GF-D8 (cell line): Measurements from ENCODE around the gene AOC2.
"Not testable (repeated sequence)": the region's sequence is repeated elsewhere in the genome, so short reads cannot be mapped to it uniquely, and the experiment has no call there.

Experiments
- DNase-seq: peaks from one replicate; lab custom pipeline; 2025; lab: John Stamatoyannopoulos, UW

Gene AOC2

DNA sequence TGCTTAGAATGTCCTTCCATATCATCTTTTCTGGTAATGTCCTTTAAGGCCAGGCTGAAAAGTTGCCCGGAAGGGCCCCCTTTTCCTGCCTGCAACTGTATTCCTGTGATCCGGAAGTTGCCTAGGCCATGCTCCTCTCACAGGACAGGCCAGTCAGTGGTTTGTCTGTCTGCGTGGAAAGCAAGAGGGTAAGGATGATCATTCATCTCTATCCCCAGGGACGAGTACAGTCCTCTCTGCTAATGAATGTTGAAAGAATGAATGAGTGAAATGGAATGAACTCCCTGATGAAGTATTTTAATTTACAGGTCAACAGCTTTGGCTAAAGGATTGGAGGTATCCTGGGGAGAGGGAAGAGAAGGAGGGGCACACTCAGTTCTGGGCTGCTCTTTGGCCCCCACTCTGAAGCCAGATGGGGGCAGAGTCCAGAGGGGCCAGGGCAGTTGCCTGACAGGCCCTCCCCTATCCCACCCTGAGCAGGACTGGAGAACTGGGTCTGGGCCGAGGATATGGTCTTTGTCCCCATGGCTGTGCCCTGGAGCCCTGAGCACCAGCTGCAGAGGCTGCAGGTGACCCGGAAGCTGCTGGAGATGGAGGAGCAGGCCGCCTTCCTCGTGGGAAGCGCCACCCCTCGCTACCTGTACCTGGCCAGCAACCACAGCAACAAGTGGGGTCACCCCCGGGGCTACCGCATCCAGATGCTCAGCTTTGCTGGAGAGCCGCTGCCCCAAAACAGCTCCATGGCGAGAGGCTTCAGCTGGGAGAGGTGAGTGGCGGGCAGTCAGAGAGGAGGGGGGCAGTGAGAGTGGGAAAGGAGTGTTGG is 9.8 kb downstream of the AOC2 start:
- DNase-seq, result no peak

DNA sequence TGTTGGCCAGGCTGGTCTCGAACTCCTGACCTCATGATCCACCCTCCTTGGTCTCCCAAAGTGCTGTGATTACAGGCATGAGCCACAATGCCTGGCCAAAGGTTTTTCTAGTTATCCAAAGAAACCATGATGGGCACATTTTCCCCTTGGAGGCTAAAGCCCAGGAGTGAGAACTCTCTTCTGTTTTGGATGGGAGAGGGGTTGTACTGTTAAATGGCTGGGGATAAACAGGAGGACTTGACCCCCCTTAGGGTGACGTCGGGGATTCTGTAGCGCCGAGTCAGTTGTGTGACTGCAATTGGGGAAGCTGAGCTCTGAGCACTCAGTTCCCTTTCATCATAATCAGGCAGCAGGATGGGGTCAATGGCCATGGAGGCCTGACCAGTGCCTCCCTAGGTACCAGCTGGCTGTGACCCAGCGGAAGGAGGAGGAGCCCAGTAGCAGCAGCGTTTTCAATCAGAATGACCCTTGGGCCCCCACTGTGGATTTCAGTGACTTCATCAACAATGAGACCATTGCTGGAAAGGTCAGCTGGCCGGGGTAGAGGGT is 10.7 kb downstream of the AOC2 start:
- no peak for DNase-seq

DNA sequence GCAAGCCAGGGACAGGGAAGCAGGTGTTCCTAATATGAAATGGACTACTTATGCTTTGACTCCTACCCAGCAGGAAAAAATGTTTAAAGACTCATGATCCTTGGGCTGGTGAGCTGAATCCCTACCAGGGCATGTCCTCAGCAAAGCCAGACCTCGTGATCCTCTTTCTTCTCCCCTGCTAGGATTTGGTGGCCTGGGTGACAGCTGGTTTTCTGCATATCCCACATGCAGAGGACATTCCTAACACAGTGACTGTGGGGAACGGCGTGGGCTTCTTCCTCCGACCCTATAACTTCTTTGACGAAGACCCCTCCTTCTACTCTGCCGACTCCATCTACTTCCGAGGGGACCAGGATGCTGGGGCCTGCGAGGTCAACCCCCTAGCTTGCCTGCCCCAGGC is 11.7 kb downstream of the AOC2 start:
- not testable (repeated sequence) for DNase-seq

DNA sequence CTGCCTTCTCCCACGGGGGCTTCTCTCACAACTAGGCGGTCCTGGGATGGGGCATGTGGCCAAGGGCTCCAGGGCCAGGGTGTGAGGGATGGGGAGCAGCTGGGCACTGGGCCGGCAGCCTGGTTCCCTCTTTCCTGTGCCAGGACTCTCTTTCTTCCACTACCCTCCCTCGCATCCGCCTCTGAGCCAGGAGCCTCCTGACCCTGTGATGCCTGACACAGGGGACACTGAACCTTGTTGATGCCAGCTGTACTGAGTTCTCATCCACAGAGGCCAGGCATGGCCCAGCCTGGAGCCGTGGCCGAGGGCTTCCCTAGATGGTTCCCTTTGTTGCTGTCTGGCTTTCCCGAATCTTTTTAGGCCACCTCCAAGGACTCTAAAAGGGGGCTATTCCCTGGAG is 12.1 kb downstream of the AOC2 start:
- not testable (repeated sequence) for DNase-seq

DNA sequence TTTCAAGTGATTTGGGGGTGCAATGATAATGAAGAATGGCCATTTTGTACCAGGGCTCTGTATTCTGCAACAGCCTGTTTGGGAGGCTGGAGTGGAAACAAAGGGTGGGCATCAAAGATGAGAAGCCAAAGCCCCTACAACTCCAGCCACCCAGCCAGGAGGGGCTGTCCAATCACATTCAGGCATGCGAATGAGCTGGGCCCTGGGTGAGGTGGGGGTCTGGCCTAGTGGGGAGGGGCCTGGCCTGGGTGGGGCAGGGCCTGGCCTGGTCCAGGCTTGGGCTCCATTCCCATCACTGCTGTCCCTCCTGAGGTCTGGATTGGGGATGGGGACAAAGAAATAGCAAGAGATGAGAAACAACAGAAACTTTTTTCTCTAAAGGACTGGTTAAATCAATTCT is 13.0 kb downstream of the AOC2 start:
- no peak for DNase-seq

DNA sequence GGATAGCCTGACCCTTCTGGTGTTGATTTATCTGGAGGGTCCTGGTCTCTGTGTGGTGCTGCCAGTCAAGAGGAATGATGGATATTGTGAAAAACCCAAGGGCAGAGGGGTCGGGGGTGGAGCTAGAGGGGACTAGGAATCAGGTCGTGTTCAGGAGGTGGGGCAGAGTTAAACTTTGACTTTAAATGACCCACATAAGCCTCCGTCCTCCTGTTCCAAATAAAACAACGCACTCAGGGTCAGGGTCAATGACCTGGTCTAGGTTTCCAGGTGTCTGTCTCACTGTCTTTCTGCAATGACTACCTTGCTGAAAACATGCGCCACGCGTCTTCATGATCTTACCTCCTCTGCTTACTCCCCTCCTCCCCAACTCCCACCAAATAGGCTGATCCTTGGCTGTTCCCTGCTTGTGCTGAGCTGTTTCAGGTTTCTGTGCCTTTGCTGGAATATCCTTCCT is 21.3 kb downstream of the AOC2 start:
- no peak for DNase-seq

DNA sequence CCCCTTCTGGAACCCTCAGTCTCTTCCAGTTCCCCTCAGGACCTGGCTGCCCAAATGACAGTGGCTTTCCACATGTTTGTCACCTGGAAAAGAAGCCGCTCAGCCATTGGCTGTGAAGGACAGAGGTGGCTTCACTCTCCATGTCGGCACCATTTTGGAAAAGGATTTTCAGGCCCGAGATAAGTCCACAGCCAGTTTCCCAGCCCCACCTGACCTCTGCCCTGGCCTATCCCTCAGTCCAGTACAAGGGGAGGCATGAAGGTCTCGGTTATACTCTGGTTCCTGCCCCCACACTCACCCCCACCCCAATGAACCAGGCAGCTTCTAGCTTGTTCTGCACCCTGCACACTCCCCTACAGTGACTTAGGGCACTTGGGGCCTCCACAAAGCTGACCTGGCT is 21.8 kb downstream of the AOC2 start:
- no peak for DNase-seq

DNA sequence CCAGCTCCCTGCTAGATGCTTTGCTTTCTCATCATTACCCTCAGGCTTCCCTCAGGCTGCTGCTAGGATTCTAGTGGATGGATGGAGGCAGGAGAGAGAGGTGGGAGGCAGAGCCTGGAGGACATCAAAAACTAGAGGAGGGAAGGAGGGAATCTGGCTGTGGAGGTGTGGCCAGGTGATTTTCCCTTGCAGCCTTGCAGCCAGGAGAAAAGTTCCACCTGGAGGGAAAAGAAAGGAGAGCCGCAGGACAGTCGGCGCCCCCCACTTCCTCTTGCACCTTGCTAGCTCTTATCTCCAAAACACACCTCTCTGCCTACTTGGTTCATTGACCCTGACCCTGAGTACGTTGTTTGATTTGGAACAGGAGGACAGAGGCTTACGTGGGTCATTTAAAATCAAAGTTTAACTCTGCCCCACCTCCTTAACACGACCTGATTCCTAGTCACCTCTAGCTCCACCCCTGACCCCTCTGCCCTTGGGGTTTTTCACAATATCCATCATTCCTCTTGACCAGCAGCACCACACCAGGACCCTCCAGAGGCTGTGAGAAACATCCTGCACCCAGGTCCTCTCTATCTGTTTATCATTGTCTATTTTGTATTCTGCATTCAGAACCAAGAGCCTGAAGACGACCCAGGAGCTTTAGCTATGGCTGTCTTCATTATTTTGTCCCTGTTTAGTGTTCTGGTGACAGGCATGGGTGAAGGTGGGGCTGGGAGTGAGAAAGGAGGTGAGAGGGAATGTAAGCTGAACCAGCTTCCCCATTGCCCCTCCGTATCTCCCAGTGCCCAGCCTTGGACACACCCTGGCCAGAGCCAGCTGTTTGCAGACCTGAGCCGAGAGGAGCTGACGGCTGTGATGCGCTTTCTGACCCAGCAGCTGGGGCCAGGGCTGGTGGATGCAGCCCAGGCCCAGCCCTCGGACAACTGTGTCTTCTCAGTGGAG is 22.5 kb downstream of the AOC2 start:
- DNase-seq, result no peak

DNA sequence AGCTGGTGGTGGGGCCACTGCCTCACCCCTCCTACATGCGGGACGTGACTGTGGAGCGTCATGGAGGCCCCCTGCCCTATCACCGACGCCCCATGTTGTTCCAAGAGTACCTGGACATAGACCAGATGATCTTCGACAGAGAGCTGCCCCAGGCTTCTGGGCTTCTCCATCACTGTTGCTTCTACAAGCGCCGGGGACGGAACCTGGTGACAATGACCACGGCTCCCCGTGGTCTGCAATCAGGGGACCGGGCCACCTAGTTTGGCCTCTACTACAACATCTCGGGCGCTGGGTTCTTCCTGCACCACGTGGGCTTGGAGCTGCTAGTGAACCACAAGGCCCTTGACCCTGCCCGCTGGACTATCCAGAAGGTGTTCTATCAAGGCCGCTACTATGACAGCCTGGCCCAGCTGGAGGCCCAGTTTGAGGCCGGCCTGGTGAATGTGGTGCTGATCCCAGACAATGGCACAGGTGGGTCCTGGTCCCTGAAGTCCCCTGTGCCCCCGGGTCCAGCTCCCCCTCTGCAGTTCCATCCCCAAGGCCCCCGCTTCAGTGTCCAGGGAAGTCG is 23.4 kb downstream of the AOC2 start:
- DNase-seq, result not testable (repeated sequence)

DNA sequence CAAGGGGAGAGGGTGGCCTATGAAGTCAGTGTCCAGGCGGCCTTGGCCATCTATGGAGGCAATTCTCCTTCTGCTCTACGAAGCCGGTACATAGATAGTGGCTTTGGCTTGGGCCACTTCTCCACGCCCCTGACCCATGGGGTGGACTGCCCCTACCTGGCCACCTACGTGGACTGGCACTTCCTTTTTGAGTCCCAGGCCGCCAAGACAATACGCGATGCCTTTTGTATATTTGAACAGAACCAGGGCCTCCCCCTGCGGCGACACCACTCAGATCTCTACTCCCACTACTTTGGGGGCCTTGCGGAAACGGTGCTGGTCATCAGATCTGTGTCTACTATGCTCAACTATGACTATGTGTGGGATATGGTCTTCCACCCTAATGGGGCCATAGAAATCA is 24.0 kb downstream of the AOC2 start:
- DNase-seq, result no peak

DNA sequence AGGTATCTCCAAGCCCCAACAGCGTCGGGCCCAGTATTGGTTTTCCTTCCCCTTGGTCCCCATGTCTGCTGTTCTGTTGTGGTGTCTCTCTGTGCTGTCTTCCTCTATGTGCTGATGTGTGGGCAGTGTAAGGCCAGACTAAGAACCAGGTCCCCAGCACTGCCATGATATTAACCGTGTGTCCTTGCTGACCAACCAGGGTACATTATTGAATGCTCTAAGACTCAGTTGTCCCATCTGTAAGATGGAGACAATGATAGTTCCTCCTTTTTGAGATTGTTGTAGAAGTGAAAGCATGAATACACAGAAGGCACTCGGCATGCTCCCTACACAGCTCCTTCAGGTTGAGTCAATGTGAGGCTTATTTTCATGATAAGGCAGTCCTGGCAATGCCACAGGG is 27.3 kb downstream of the AOC2 start:
- DNase-seq, result no peak

DNA sequence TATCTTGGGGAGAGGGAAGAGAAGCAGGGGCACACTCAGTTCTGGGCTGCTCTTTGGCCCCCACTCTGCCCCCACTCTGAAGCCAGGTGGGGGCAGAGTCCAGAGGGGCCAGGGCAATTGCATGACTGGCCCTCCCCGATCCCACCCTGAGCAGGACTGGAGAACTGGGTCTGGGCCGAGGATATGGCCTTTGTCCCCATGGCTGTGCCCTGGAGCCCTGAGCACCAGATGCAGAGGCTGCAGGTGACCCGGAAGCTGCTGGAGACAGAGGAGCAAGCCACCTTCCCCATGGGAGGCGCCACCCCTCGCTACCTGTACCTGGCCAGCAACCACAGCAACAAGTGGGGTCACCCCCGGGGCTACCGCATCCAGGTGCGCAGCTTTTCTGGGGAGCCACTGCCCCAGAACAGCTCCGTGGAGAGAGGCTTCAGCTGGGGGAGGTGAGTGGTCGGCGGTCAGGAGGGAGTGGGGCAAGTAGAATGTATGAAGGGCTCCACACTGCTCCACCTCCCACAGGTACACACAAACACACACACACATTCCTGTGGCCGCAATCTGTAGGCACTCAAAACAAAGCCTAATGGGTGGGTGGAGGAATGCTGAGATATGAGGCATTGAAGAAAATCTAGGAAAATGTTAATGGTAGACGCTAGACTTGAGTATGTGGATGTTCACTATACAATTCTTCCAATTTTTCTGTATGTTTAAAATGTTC is 28.0 kb downstream of the AOC2 start:
- DNase-seq, result no peak

DNA sequence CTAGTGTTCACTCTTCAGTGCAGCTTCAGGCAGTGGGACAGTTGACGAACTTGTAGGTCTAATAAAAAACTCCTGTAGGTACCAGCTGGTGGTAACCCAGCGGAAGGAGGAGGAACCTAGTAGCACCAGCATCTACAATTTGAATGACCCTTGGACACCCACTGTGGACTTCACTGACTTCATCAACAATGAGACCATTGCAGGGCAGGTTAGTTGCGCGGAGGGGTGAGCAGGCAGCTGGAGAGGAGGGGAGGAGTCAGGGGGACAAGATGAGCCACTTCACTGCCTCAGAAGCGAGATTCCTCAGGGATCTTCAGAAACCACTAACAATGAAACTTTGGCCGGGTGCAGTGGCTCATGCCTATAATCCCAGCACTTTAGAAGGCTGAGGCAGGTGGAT is 28.9 kb downstream of the AOC2 start:
- no peak for DNase-seq

DNA sequence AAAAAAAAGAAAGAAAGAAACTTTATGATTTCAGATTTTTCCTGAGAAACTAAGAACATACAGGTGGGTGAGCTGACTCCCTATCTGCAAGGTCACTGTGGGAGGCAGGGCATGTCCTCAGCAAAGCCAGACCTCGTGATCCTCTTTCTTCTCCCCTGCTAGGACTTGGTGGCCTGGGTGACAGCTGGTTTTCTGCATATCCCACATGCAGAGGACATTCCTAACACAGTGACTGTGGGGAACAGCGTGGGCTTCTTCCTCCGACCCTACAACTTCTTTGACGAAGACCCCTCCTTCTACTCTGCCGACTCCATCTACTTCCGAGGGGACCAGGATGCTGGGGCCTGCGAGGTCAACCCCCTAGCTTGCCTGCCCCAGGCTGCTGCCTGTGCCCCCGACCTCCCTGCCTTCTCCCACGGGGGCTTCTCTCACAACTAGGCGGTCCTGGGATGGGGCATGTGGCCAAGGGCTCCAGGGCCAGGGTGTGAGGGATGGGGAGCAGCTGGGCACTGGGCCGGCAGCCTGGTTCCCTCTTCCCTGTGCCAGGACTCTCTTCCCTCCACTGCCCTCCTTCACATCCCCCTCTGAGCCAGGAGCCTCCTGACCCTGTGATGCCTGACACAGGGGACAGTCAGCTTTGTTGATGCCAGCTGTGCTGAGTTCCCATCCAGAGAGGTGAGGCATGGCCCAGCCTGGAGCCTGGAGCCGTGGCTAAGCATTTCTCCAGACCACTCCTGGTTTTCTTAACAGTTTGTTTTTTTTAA is 29.7 kb downstream of the AOC2 start:
- DNase-seq, result not testable (repeated sequence)

DNA sequence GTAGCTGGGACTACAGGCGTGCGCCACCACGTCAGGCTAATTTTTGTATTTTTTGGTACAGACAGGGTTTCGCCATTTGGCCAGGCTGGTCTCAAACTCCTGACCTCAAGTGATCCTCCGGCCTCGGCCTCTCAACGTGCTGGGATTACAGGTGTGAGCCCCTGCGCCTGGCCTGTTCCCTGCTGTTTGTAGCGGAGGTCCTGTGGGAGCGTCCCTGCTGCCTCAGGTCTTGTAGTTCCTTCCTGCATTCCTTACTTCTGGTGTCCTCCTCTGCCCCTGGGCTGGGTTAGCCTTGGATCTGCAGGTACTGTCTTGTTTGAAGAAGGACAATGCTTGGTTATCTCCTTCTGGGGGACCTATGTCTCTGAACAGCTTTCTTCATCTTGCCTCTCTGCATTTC is 32.7 kb downstream of the AOC2 start:
- no peak for DNase-seq

DNA sequence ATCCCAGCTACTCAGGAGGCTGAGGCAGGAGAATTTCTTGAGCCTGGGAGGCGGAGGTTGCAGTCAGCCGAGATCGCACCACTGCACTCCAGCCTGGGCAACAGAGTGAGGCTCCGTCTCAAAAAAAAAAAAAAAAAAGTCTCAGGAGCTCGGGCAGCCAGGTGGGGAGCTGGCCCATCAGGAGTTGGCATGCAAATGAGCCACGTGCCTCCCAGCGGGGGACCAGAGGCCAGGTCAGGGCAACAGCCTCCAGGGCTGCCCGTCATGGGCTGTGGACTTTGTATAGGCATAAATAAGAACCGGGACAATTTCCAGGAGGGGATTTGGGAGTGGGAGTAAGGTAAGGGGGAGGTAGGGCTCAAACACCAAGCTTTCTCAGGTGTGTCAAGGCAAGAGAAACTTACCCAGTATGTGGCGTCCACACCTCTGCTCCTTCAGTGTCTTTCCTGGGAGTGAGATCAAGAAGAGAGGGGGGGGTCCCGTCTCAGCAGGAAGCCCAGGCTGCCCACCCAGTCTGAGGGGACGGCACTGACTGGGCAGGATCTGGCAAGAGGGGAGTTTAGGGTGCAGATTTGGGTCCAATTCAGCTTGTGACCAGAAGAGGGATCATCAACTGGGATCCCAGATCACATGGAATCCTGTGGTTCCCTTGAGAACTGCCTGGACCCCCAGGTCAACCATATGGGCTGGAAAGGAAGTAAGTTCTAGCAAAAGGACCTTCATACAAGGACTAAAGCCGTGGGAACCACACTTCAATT is 33.9 kb downstream of the AOC2 start:
- no peak for DNase-seq

DNA sequence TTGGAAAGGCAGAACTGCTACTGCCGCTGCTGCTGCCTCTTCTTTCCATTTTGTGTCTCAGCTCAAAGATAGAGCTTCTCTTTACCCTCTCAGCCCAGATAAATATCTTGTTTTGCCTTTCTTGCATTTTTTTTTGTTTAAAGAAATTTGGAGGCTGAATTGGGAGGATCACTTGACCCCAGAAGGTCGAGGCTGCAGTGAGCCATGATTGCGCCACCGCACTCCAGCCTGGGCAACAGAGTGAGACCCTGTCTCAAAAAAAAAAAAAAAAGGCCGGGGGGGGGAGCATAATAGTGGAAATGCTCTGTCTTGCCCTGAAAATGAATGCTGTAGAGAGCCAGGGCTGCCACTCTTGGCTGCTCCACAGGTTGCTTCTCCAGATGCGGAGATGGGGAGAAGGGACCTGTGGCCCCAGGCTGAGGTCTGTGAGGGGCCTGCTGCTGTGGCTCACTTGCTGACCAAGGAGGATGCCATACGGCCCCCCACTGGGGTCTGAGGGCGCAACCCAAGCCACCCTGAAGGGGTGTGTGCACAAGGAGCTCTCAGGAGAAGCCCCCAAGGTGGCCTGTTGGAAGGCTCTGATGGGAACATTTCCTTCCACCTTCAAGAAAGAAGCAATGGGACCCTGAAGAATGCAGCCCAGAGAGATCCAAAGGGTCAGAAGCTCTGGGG is 34.7 kb downstream of the AOC2 start:
- DNase-seq, result no peak

DNA sequence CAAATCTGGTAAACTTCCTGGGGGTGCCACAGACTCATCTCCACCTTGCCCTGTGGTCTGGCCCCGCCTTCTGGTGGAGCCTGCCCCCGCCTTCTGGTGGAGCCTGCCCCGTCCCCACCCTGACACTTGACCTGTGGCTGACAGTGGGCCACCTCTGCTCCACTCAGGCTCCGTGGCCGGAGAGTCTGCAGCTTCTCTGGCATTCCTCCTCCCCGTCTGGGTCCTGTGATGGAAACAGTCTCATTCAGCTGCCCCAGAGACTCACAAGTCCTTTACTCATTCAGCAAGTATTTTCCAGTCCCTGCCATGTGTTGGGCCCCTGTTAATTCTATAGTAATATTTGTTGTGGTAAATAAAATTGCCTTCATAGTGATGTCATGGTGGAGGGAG is 35.2 kb downstream of the AOC2 start:
- no peak for DNase-seq

DNA sequence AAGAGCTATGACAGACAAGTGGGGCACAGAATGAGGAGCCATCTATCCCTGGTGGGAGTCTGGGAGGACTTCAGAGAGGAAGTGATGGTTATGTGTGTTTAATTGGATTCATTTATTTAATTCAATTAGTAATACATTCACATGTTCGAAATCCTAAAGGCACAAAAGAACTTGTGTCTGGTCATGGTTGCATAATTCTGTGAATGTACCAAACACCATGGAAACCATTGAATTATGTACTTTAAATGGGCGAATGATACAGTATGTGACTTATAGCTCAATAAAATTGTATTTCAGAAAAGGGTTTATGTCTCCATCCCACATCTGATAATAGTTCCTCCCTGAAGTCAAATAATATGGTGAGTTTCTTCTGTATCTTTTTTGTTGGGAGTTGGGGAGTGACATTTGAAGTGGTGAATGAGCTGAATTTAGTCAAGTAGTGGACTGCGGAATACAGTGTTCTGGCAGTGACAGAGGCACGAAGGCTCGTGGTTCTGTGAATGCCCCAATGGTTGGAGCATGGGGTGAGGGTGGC is 36.5 kb downstream of the AOC2 start:
- no peak for DNase-seq
